G401 (cell line): ENCODE measurements around the gene ZFYVE28. TPM values are rescaled to one million over a fixed set of nuclear protein-coding genes. Genes with fewer than 3 reads are reported as not detected.

Experiments used
- DNase-seq: peaks from one replicate; pipeline ENCODE4 v3.0.0-alpha.2; 2015; ENCODE audit warnings: low spot score
- in situ Hi-C: cut with HindIII; loops from 2 replicates; pipeline ENCODE4 v1.10.0; 2016; ENCODE audit warnings: low sequenced_read_pairs, mixed read lengths
- total RNA-seq: library from RNA; depleted of rRNA; stranded (reverse); fragments of >200 nt; shearing (Covaris generic); gene quantifications from 2 replicates; pipeline ENCODE4 v1.2.3, GENCODE V29; 2014

The ZFYVE28 gene
- total RNA-seq, 1 experiment from 2014 or later, result 11.4 TPM

GRCh38 chr4:2331519-2332200 lies 86.8 kb downstream of the ZFYVE28 start:
- DNase-seq, result no peak

GRCh38 chr4:2331043-2331420 lies 87.4 kb downstream of the ZFYVE28 start:
- in situ Hi-C loops, result no loop called here
- DNase-seq, result no peak

More at GRCh38 chr4:2331519-2332200, 86.8 kb downstream of the ZFYVE28 start:
- in situ Hi-C loops, result no loop called here

GRCh38 chr4:2330091-2331042 lies 88.1 kb downstream of the ZFYVE28 start:
- in situ Hi-C loops, result no loop called here
- DNase-seq, result no peak

- DNase-seq, result no peak
- in situ Hi-C loops, result no loop called here
These were observed 90.9 kb downstream of the ZFYVE28 start for GRCh38 chr4:2327579-2327978.

GRCh38 chr4:2324891-2325290 lies 93.6 kb downstream of the ZFYVE28 start:
- in situ Hi-C loops, result no loop called here
- DNase-seq, result no peak

GRCh38 chr4:2322841-2323240 lies 95.6 kb downstream of the ZFYVE28 start:
- in situ Hi-C loops, result no loop called here
- no peak for DNase-seq

GRCh38 chr4:2322227-2322626 lies 96.2 kb downstream of the ZFYVE28 start:
- in situ Hi-C loops, result no loop called here

GRCh38 chr4:2321279-2322196 lies 96.9 kb downstream of the ZFYVE28 start:
- no peak for DNase-seq
- in situ Hi-C loops, result no loop called here

More at GRCh38 chr4:2322227-2322626, 96.2 kb downstream of the ZFYVE28 start:
- DNase-seq, result no peak

GRCh38 chr4:2320746-2321145 lies 97.7 kb downstream of the ZFYVE28 start:
- no peak for DNase-seq
- in situ Hi-C loops, result no loop called here

- in situ Hi-C loops, result no loop called here
- DNase-seq, result no peak
These were observed 98.3 kb downstream of the ZFYVE28 start for GRCh38 chr4:2320152-2320551.

- in situ Hi-C loops, result no loop called here
- no peak for DNase-seq
These were observed 99.6 kb downstream of the ZFYVE28 start for GRCh38 chr4:2318885-2319284.

- in situ Hi-C loops, result no loop called here
- no peak for DNase-seq
These were observed 100.0 kb downstream of the ZFYVE28 start for GRCh38 chr4:2318476-2318875.

GRCh38 chr4:2313366-2313765 lies 105.1 kb downstream of the ZFYVE28 start:
- in situ Hi-C loops, result no loop called here
- DNase-seq, result no peak

GRCh38 chr4:2306773-2307410 lies 111.6 kb downstream of the ZFYVE28 start:
- in situ Hi-C loops, result loop anchor here (10.0 kb wide), 2 partner anchors 58 to 62 kb away; partner anchors contain the start of genes HAUS3 and POLN
- no peak for DNase-seq

- no peak for DNase-seq
- in situ Hi-C loops, result loop anchor here (10.0 kb wide), 2 partner anchors 59 to 61 kb away; partner anchors contain the start of genes HAUS3 and POLN
These were observed 112.5 kb downstream of the ZFYVE28 start for GRCh38 chr4:2305766-2306501.

GRCh38 chr4:2304877-2305561 lies 113.4 kb downstream of the ZFYVE28 start:
- DNase-seq, result no peak
- in situ Hi-C loops, result loop anchor here (10.0 kb wide), 2 partner anchors 60 kb away; partner anchors contain the start of genes HAUS3 and POLN

- in situ Hi-C loops, result loop anchor here (10.0 kb wide), 2 partner anchors 60 kb away; partner anchors contain the start of genes HAUS3 and POLN
- DNase-seq, result no peak
These were observed 114.0 kb downstream of the ZFYVE28 start for GRCh38 chr4:2304321-2304876.
